Liver (tissue), 9 donors: ENCODE results near the gene SH3BP2. TPM values are rescaled to one million over a fixed set of nuclear protein-coding genes. Genes with fewer than 3 reads are reported as not detected.

Experiments used
- DNase-seq: peaks from one replicate; pipeline ENCODE4 v3.0.0-alpha.2; 2017; ENCODE audit warnings: low spot score
- H3K27ac ChIP-seq, 2 donors: one replicate each; pipeline ENCODE4 v1.7.0; 2013; ENCODE audit warnings: inconsistent platforms in 2 of 2, low read length in 2 of 2, control low read depth in 1 of 2, low read depth in 1 of 2, mild to moderate bottlenecking in 1 of 2
- H3K27me3 ChIP-seq, 4 donors: one replicate each; pipeline versions ENCODE4 v1.6.1 to v1.7.0; 2013; ENCODE audit warnings: low read length in 3 of 4, inconsistent platforms in 1 of 4, mild to moderate bottlenecking in 1 of 4, moderate library complexity in 1 of 4; ENCODE audit not compliant: control insufficient read depth in 4 of 4, insufficient read depth in 4 of 4
- H3K36me3 ChIP-seq, 4 donors: one replicate each; pipeline versions ENCODE4 v1.6.1 to v1.7.0; 2013; ENCODE audit warnings: low read length in 3 of 4, mild to moderate bottlenecking in 3 of 4, low read depth in 1 of 4, moderate library complexity in 1 of 4; ENCODE audit not compliant: control insufficient read depth in 4 of 4, insufficient read depth in 3 of 4
- H3K4me1 ChIP-seq, 4 donors: one replicate each; pipeline versions ENCODE4 v1.6.1 to v1.7.0; 2013; ENCODE audit warnings: low read length in 3 of 4, mild to moderate bottlenecking in 3 of 4, moderate library complexity in 1 of 4; ENCODE audit not compliant: control insufficient read depth in 4 of 4, insufficient read depth in 4 of 4
- H3K4me3 ChIP-seq, 3 donors: one replicate each; pipeline versions ENCODE4 v1.6.1 to v1.7.0; 2013; ENCODE audit warnings: low read length in 3 of 3, control low read depth in 1 of 3, low read depth in 1 of 3, mild to moderate bottlenecking in 1 of 3
- H3K9ac ChIP-seq, 2 donors: one replicate each; pipeline ENCODE4 v1.7.0; 2013; ENCODE audit warnings: low read length in 2 of 2, mild to moderate bottlenecking in 2 of 2, moderate library complexity in 2 of 2, control low read depth in 1 of 2, low read depth in 1 of 2
- H3K9me3 ChIP-seq, 4 donors: one replicate each; pipeline versions ENCODE4 v1.6.1 to v1.7.0; 2013; ENCODE audit warnings: low read length in 3 of 4; ENCODE audit not compliant: control insufficient read depth in 4 of 4
- CTCF ChIP-seq: fragments of 150-350 bp; IDR thresholded peaks from 2 replicates; pipeline ENCODE4 v1.5.1; 2017; ENCODE audit warnings: improper control_type of control experiment, low read depth, low read length; ENCODE audit not compliant: missing input control
- EGR1 ChIP-seq, 2 donors: IDR thresholded peaks; 2 replicates each; pipeline ENCODE4 v1.6.1; 2016 to 2018; ENCODE audit warnings: antibody characterized with exemption in 2 of 2, low read depth in 2 of 2
- FOXA1 ChIP-seq: IDR thresholded peaks from 2 replicates; pipeline ENCODE4 v1.6.1; 2016; ENCODE audit warnings: antibody characterized with exemption
- FOXA2 ChIP-seq: IDR thresholded peaks from 2 replicates; pipeline ENCODE4 v1.6.1; 2016; ENCODE audit warnings: antibody characterized with exemption
- GABPA ChIP-seq, 2 donors: IDR thresholded peaks in 1 of 2; conservative IDR thresholded peaks in 1 of 2; 2 replicates each; pipeline ENCODE4 v1.6.1; 2016; ENCODE audit warnings: antibody characterized with exemption in 2 of 2, mild to moderate bottlenecking in 1 of 2, moderate library complexity in 1 of 2
- HNF4A ChIP-seq, 2 donors: conservative IDR thresholded peaks; 2 replicates each; pipeline ENCODE4 v1.6.1; 2016; ENCODE audit warnings: antibody characterized with exemption in 2 of 2, mild to moderate bottlenecking in 2 of 2
- HNF4G ChIP-seq: IDR thresholded peaks from 2 replicates; pipeline ENCODE4 v1.6.1; 2016; ENCODE audit warnings: antibody characterized with exemption
- JUND ChIP-seq, 2 donors: IDR thresholded peaks; 2 replicates each; pipeline ENCODE4 v1.6.1; 2016; ENCODE audit warnings: antibody characterized with exemption in 2 of 2
- NR2F2 ChIP-seq: IDR thresholded peaks from 2 replicates; pipeline ENCODE4 v1.6.1; 2016; ENCODE audit warnings: antibody characterized with exemption
- RAD21 ChIP-seq, 2 donors: IDR thresholded peaks; 2 replicates each; pipeline ENCODE4 v1.6.1; 2016; ENCODE audit warnings: antibody characterized with exemption in 2 of 2, mild to moderate bottlenecking in 2 of 2
- REST ChIP-seq: IDR thresholded peaks from 2 replicates; pipeline ENCODE4 v1.6.1; 2016; ENCODE audit warnings: antibody characterized with exemption, mild to moderate bottlenecking
- RXRA ChIP-seq, 2 donors: IDR thresholded peaks; 2 replicates each; pipeline ENCODE4 v1.6.1; 2017 to 2018; ENCODE audit warnings: antibody characterized with exemption in 2 of 2, mild to moderate bottlenecking in 1 of 2
- SP1 ChIP-seq: IDR thresholded peaks from 2 replicates; pipeline ENCODE4 v1.6.1; 2018; ENCODE audit warnings: antibody characterized with exemption, mild to moderate bottlenecking
- TAF1 ChIP-seq: conservative IDR thresholded peaks from 2 replicates; pipeline ENCODE4 v1.6.1; 2016; ENCODE audit warnings: antibody characterized with exemption, mild to moderate bottlenecking
- YY1 ChIP-seq: IDR thresholded peaks from 2 replicates; pipeline ENCODE4 v1.6.1; 2016; ENCODE audit warnings: antibody characterized with exemption, mild to moderate bottlenecking
- WGBS: extraction: QIAGEN DNeasy Blood & Tissue Kit; methylation state at CpG from one replicate; pipeline ENCODE4 v1.1.7; 2013; 5-methylcytosine and 5-hydroxymethylcytosine counted together
- polyA plus RNA-seq, 2 donors: library from polyadenylated mRNA; stranded (reverse) in 1 of 2; unstranded in 1 of 2; fragments of 200-250 nt in 1 of 2; fragments of >200 nt in 1 of 2; fragmentation: Nextera tagmentation in 1 of 2; extraction: Ambion mirVana in 1 of 2; gene quantifications; one replicate each; pipeline versions ENCODE4 v1.2.1 to v1.2.3, GENCODE V29; 2013 to 2015
- total RNA-seq, 2 donors: library from RNA; depleted of rRNA; stranded (reverse); fragments of >200 nt; gene quantifications; one replicate each; pipeline ENCODE4 v1.2.3, GENCODE V29; 2014
- TF ChIP-seq, protein P1 (sequence below): IDR thresholded peaks from 2 replicates; pipeline ENCODE4 v1.6.1; 2016; ENCODE audit warnings: antibody characterized with exemption
- TF ChIP-seq, protein P2 (sequence below): IDR thresholded peaks from 2 replicates; pipeline ENCODE4 v1.6.1; 2016; ENCODE audit warnings: antibody characterized with exemption
- TF ChIP-seq, protein P3 (sequence below): IDR thresholded peaks from 2 replicates; pipeline ENCODE4 v1.6.1; 2016; ENCODE audit warnings: antibody characterized with exemption
- donor health status: healthy.
- donor health status: healthy.
- donor health status: healthy.
- donor health status: healthy.
- donor health status: healthy.

Gene SH3BP2
- total and polyA plus RNA-seq, 4 donors: 17.9 to 80.2 (median 38.5) TPM

- TF ChIP-seq HNF4G (no peak), FOXA2 (no peak), NR2F2 (no peak), YY1 (no peak), RXRA (IDR thresholded peaks at IDR 0.05) (peak; percentile 29 to 37), EGR1 (IDR thresholded peaks at IDR 0.05; ENCODE audit: low read depth in 2 of 2) (peak in 1 of 2 donors; percentile 79), REST (no peak), HNF4A (conservative IDR thresholded peaks at IDR 0.05) (peak; percentile 78 to 82), FOXA1 (no peak), SP1 (peak; percentile 91), JUND (IDR thresholded peaks at IDR 0.05) (peak; percentile 88 to 92), CTCF (no peak), RAD21 (IDR thresholded peaks at IDR 0.05) (peak in 1 of 2 donors; percentile 41), TAF1 (no peak), GABPA (IDR thresholded peaks at IDR 0.05 in 1 of 2, conservative IDR thresholded peaks at IDR 0.05 in 1 of 2) (no peak)
- TF ChIP-seq, protein P1, sequence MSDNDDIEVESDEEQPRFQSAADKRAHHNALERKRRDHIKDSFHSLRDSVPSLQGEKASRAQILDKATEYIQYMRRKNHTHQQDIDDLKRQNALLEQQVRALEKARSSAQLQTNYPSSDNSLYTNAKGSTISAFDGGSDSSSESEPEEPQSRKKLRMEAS: no peak
- TF ChIP-seq, protein P2, sequence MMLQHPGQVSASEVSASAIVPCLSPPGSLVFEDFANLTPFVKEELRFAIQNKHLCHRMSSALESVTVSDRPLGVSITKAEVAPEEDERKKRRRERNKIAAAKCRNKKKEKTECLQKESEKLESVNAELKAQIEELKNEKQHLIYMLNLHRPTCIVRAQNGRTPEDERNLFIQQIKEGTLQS: peak; percentile 47
- TF ChIP-seq, protein P3, sequence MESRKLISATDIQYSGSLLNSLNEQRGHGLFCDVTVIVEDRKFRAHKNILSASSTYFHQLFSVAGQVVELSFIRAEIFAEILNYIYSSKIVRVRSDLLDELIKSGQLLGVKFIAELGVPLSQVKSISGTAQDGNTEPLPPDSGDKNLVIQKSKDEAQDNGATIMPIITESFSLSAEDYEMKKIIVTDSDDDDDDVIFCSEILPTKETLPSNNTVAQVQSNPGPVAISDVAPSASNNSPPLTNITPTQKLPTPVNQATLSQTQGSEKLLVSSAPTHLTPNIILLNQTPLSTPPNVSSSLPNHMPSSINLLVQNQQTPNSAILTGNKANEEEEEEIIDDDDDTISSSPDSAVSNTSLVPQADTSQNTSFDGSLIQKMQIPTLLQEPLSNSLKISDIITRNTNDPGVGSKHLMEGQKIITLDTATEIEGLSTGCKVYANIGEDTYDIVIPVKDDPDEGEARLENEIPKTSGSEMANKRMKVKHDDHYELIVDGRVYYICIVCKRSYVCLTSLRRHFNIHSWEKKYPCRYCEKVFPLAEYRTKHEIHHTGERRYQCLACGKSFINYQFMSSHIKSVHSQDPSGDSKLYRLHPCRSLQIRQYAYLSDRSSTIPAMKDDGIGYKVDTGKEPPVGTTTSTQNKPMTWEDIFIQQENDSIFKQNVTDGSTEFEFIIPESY: no peak
- no peak overlapping the region for H3K9ac ChIP-seq
- no peaks in the 10 kb centered on the region for H3K9me3 ChIP-seq
- no peaks in the 10 kb centered on the region for H3K27me3 ChIP-seq
- H3K4me3 ChIP-seq: no peak overlapping the region
- 64% methylated on average over 14 of the region's 14 CpGs for WGBS
- peak; percentile 50 for DNase-seq
- peaks cover 8 to 18% (median 12%) of the 10 kb centered on the region in 4 donors for H3K4me1 ChIP-seq
- H3K27ac ChIP-seq: peak overlapping the region in 1 of 2 donors; percentile 4
- no peaks in the 10 kb centered on the region for H3K36me3 ChIP-seq
Observed at GRCh38 chr4:2761035-2761923, 31.6 kb upstream of the SH3BP2 start.
